Pulmonary artery endothelial cell (primary cell): ENCODE data around the gene OR10P1. TPM values are rescaled to one million over a fixed set of nuclear protein-coding genes. Genes with fewer than 3 reads are reported as not detected.

Source experiments
- DNase-seq: peaks from one replicate; pipeline ENCODE4 v3.0.0-alpha.2; 2011; ENCODE audit warnings: low read depth, low spot score
- total RNA-seq: library from RNA; depleted of rRNA; stranded (reverse); fragments of >200 nt; gene quantifications from 2 replicates; pipeline ENCODE4 v1.2.3, GENCODE V29; 2014

The OR10P1 gene
- total RNA-seq, 1 donor from 2014 or later: not detected

DNA sequence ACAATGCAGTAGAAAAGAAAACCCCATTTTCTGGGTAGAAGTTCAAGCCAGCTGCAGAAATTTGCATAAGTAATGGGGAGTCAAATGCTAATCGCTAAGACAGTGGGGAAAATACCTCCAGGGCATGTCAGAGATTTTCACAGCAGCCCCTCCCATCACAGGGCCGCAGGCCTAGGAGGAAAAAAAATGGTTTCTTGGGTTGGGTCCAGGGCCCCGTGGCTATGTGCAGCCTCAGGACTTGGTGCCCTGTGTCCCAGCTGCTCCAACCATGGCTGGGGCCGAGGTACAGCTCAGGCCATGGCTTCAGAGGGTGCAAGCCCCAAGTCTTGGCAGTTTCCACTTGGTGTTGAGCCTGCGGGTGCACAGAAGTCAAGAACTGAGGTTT, 14.6 kb downstream of the OR10P1 start:
- DNase-seq: no peak

DNA sequence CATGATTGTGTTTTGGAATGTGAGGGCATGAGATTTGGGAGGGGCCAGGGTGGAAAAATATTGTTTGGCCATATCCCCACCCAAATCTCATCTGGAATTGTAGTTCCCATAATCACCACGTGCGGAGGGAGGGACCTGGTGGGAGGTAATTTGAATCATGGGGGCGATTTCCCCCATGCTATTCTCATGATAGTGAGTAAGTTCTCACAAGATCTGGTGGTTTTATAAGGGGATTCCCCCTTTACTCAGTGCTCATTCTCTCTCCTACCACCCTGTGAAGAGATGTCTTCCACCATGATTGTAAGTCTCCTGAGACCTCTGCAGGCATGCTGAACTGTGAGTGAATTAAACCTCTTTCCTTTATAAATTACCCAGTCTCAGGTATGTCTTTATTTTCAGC, 15.7 kb downstream of the OR10P1 start:
- no peak for DNase-seq

- no peak for DNase-seq
These were observed 16.3 kb downstream of the OR10P1 start for GRCh38 chr12:55653031-55653430.

DNA sequence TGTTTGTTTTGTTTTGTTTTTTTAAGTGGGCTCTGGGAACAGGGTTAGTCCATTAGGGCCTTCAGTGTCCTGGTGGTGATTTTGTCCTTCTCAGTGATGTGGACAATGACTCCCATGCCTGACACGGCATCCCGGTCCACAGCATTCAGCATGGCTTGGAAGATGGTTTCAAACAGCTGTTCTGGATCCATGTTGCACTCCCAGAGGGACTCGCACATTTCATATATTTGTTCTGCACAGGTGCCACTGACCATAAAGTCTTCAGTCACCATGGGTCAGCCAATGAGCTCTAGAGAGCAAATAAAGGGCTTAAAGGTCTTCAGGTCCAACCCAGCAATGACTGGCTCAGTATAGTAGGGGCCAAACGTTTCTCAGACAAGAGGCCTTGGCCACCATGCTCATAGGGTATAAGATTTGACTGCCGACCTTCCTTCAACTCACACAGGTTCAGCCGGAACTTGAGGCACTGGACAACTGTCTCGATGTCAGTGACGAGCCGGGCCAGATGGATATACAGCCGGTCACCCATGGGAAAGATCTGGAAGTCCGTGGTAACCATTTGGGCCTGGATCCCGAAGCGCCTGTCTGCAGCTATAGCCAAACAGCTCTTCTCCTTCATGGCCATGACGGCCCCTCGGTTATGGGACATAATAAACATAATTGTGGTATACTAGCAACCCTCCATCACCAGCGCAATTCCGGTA, 18.0 kb downstream of the OR10P1 start:
- no peak for DNase-seq

GRCh38 chr12:55657212-55657611, 20.5 kb downstream of the OR10P1 start:
- no peak for DNase-seq

DNA sequence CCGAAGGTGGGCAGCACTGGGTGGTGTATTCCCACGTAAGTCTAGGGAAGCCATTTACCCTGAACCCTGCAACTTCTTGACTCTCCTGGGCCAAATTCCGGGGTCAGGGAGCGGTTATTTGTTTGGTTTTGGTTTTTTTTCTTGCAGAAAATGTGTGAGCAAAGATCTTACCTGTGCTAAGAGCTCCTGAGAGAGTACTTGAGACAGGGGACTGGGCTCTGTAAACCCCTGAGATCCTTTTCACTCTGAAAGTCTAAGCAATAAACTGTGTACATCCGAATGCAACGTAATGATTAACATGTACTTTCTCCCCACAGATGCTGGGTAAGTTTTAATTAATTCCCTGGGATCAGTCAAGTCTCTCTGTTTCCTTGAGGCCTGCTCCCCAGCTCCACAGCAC, 21.5 kb downstream of the OR10P1 start:
- no peak for DNase-seq

GRCh38 chr12:55658635-55659391, 22.1 kb downstream of the OR10P1 start:
- no peak for DNase-seq

DNA sequence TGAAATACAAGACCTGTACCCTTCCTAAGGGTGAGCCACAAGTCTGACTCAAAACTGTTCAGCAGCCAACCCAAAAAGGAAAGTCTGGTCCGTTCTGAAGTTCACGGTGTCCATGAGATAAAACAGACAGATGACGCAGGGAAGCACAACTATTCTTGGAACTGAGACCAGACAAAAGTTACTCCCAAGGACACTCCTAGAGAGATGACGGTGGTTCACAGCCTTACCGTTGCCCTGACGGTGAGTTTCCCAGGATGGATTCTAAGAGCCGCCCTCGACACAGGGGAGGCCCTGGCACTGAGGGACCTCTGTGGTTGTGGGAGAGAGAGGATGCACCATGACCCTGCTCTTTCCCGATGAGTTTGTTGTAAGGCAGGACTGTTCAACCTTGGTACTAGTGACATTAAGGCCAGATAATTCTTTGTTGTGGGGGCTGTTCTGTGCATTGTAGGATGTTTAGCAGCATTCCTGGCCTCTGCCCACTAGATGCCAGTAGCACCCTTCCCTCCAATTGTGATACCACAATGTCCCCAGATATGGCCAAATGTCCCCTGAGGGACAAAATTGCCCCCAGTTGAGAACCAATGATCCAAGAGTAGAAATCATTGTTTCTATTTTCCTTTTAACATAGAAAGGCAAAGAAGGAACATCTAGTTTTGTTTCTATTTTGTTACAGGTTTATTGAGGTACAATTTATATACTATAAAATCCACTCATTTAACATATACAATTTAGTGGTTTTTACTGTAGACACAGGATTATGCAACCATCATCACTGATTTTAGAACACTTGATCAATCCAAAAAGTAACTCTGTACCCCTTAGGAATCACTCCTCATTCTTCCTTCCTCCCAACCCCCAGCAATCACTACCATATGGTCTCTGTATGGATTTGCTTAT, 23.0 kb downstream of the OR10P1 start:
- no peak for DNase-seq

GRCh38 chr12:55663391-55663790, 26.7 kb downstream of the OR10P1 start:
- DNase-seq: no peak

- no peak for DNase-seq
These were observed 28.1 kb downstream of the OR10P1 start for GRCh38 chr12:55664826-55665225.

GRCh38 chr12:55666508-55666907, 29.8 kb downstream of the OR10P1 start:
- no peak for DNase-seq

GRCh38 chr12:55670276-55670675, 33.6 kb downstream of the OR10P1 start:
- no peak for DNase-seq

- no peak for DNase-seq
These were observed 35.1 kb downstream of the OR10P1 start for GRCh38 chr12:55671746-55672145.

- no peak for DNase-seq
These were observed 36.9 kb downstream of the OR10P1 start for GRCh38 chr12:55673638-55674037.

DNA sequence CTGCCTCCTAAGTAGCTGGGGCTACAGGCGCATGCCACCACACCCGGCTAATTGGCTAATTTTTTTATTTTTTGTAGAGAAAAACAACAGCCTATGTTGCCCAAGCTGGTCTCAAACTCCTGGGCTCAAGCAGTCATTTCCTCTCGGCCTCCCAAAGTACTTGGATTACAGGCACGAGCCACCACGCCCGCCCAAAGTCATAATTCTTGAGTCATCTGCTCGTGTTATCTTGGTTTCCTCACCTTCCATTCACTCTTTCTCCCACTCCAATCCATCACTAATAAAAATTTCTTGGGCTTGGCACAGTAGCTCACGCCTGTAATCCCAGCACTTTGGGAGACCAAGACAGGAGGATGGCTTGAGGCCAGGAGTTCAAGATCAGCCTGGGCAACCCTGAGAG, 39.0 kb downstream of the OR10P1 start:
- DNase-seq: no peak

DNA sequence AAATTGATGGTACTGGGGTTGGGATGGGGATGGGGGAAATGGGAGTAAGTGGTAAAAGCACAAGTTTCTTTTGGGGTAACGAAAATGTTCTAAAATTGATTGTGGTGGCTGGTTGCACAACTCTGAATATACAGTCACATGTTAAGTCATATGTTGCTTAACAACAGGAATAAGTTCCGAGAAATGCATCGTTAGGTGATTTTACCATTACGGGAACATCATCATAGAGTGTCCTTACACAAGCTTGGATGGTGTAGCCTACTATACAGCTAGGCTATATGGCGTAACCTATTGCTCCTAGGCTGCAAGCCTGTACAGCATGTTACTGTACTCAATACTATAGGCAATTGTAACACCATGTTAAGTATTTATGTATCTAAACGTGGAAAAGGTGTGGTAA, 40.0 kb downstream of the OR10P1 start:
- DNase-seq: no peak

- DNase-seq: no peak
These were observed 43.0 kb downstream of the OR10P1 start for GRCh38 chr12:55679691-55680090.

DNA sequence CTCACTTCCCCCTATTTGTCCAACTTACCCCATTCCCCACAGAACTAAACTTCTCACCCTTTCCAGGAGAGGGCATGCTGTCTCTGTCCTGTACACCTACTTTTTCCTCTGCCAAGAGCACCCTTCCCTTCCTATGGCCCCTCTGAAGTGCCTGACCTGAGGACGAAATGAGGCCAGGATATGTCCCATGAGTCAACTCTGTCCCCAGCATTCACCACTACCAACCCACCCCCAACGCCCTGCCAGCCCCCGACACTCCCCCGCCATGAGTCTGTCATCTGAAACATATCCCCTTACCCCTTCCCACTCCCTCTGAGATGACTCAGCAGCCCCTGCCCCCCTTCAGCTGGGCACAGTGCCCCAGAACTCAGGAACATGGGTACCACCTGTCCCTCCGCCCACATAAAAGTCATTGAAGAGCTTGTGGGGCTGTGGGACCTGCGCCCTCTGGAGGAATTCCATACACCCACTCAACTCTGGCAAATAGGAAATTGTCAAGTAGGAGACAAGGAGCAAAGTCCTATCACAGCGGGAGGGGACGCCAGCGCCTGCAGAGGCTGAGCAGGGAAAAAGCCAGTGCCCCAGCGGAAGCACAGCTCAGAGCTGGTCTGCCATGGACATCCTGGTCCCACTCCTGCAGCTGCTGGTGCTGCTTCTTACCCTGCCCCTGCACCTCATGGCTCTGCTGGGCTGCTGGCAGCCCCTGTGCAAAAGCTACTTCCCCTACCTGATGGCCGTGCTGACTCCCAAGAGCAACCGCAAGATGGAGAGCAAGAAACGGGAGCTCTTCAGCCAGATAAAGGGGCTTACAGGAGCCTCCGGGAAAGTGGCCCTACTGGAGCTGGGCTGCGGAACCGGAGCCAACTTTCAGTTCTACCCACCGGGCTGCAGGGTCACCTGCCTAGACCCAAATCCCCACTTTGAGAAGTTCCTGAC, 44.7 kb downstream of the OR10P1 start:
- no peak for DNase-seq

GRCh38 chr12:55682087-55682796, 45.5 kb downstream of the OR10P1 start:
- no peak for DNase-seq

- DNase-seq: no peak
These were observed 47.0 kb downstream of the OR10P1 start for GRCh38 chr12:55683676-55684075.
